ENCODE data around the gene HMCN1.

DNA sequence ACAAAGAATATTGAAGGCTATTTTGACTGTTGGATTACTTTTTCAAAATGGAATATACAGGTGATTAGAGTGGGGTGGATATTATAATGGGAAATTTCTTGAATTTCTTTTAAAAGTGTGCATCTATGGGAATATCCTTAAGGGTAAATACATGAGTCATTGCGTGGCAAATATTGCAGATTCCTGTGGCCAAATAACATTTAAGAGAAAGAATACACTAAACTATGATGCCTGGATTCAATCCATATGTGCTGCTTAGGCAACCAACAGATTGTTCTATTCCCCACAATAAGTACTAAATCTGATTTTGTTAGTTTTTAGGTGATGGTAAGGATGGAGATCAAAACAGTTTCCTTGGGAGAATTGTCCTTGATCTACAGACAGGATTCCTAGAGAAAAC is 119.5 kb downstream of the HMCN1 start:
- TF ChIP-seq, protein P1, sequence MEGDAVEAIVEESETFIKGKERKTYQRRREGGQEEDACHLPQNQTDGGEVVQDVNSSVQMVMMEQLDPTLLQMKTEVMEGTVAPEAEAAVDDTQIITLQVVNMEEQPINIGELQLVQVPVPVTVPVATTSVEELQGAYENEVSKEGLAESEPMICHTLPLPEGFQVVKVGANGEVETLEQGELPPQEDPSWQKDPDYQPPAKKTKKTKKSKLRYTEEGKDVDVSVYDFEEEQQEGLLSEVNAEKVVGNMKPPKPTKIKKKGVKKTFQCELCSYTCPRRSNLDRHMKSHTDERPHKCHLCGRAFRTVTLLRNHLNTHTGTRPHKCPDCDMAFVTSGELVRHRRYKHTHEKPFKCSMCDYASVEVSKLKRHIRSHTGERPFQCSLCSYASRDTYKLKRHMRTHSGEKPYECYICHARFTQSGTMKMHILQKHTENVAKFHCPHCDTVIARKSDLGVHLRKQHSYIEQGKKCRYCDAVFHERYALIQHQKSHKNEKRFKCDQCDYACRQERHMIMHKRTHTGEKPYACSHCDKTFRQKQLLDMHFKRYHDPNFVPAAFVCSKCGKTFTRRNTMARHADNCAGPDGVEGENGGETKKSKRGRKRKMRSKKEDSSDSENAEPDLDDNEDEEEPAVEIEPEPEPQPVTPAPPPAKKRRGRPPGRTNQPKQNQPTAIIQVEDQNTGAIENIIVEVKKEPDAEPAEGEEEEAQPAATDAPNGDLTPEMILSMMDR (IDR thresholded peaks at IDR 0.05): no peak
- no peak for TF ChIP-seq POLR2A (IDR thresholded peaks at IDR 0.05)
